ENCODE results near the gene DPP4. TPM values are rescaled to one million over a fixed set of nuclear protein-coding genes. Genes with fewer than 3 reads are reported as not detected.

Gene DPP4
- total RNA-seq, 1 experiment from 2014 or later, result 2.8 TPM

DNA sequence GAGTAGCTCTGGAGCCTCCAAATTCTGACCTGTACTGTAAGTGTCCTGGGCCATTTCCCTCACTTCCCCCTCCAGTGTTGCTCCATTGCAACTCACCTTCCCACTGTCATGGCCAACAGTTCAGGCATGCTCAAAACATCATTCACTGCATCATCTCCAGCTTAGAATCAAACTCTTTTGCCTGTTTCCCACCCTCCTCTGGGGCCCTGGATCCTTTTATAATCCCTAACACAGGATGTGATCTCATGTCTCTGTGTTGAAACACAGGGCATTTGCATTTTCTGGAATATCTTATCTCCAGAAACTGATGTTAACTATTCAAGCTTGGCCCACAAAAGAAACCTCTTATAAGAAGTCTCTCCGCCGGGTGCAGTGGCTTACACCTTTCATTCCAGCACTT, 3.0 kb downstream of the DPP4 start:
- Histone ChIP-seq H3K79me2 (ENCODE audit: insufficient read depth, low read length) (no peaks in the 10 kb centered on the region), H3K18ac (ENCODE audit: insufficient read length, low read depth, low read length) (no peak overlapping the region), H4K5ac (ENCODE audit: insufficient read length, low read depth, low read length) (no peak overlapping the region), H3K4ac (ENCODE audit: low read depth, low read length) (no peak overlapping the region), H3K27me3 (ENCODE audit: insufficient read depth, low read length) (peaks cover 7% of the 10 kb centered on the region; the same call in 1 of the 2 replicates), H2BK20ac (ENCODE audit: low read depth, low read length, poor library complexity, severe bottlenecking) (no peak overlapping the region), H4K8ac (replicated peaks; ENCODE audit: insufficient read length, low read depth, low read length) (no peak overlapping the region), H3K9me3 (ENCODE audit: control insufficient read depth, low read depth, low read length) (no peaks in the 10 kb centered on the region), H3K23me2 (ENCODE audit: insufficient read length, low read depth, low read length, poor library complexity, severe bottlenecking) (peaks cover 7% of the 10 kb centered on the region), H3K14ac (ENCODE audit: insufficient read depth, low read length) (no peak overlapping the region), H2AFZ (ENCODE audit: low read length) (no peak overlapping the region), H2BK120ac (ENCODE audit: low read depth, low read length, poor library complexity, severe bottlenecking) (no peak overlapping the region), H3K4me1 (ENCODE audit: insufficient read depth, low read length) (peaks cover 4% of the 10 kb centered on the region), H2BK12ac (ENCODE audit: insufficient read length, low read depth, low read length) (no peak overlapping the region), H3K9ac (ENCODE audit: extremely low read depth, insufficient read length, low read length) (no peak overlapping the region), H4K91ac (ENCODE audit: insufficient read length, low read depth, low read length) (no peak overlapping the region), H2AK5ac (ENCODE audit: insufficient read length, low read length) (no peak overlapping the region), H3K79me1 (ENCODE audit: insufficient read depth, low read depth, low read length, poor library complexity, severe bottlenecking) (no peaks in the 10 kb centered on the region), H4K20me1 (ENCODE audit: control insufficient read depth, insufficient read depth, insufficient read length) (no peaks in the 10 kb centered on the region), H3K4me2 (ENCODE audit: insufficient read depth, insufficient read length, low read length) (no peak overlapping the region), H3K56ac (ENCODE audit: insufficient read length, low read depth, low read length) (no peak overlapping the region), H3T11ph (ENCODE audit: low read length) (no peak overlapping the region), H2BK5ac (ENCODE audit: insufficient read length, low read length) (no peak overlapping the region), H3K27ac (ENCODE audit: insufficient read length, low read depth, low read length) (no peak overlapping the region), H3K23ac (ENCODE audit: insufficient read length, low read depth, low read length) (no peak overlapping the region), H2BK15ac (ENCODE audit: low read depth, low read length) (no peak overlapping the region)
- TF ChIP-seq, protein P1, sequence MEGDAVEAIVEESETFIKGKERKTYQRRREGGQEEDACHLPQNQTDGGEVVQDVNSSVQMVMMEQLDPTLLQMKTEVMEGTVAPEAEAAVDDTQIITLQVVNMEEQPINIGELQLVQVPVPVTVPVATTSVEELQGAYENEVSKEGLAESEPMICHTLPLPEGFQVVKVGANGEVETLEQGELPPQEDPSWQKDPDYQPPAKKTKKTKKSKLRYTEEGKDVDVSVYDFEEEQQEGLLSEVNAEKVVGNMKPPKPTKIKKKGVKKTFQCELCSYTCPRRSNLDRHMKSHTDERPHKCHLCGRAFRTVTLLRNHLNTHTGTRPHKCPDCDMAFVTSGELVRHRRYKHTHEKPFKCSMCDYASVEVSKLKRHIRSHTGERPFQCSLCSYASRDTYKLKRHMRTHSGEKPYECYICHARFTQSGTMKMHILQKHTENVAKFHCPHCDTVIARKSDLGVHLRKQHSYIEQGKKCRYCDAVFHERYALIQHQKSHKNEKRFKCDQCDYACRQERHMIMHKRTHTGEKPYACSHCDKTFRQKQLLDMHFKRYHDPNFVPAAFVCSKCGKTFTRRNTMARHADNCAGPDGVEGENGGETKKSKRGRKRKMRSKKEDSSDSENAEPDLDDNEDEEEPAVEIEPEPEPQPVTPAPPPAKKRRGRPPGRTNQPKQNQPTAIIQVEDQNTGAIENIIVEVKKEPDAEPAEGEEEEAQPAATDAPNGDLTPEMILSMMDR (conservative IDR thresholded peaks at IDR 0.05), result no peak
- WGBS (ENCODE audit: extremely low coverage, insufficient read length, low lambda C conversion rate), result no CpG with 5 or more reads among the region's 2 CpGs
- no peak overlapping the region for H3K27ac Mint-ChIP-seq
- no peaks in the 10 kb centered on the region; a peak in 1 of 5 replicates for H3K9me3 Mint-ChIP-seq
- H3K4me1 Mint-ChIP-seq, result peaks cover 39 to 44% of the 10 kb centered on the region in 2 experiments
- no peak overlapping the region for H3K4me3 Mint-ChIP-seq
- peaks cover 47% of the 10 kb centered on the region for H3K27me3 Mint-ChIP-seq (ENCODE audit: low read depth)
- H3K36me3 Mint-ChIP-seq (ENCODE audit: insufficient read depth in 1 of 3, low read depth in 3 of 3), result no peaks in the 10 kb centered on the region
- DNase-seq, result no peak

Measured in H9 (cell line).